Measurements from ENCODE around the gene SKAP1.

Gene SKAP1

GRCh38 chr17:48162946-48163506, 267.0 kb downstream of the SKAP1 start:
- no peak for DNase-seq

DNA sequence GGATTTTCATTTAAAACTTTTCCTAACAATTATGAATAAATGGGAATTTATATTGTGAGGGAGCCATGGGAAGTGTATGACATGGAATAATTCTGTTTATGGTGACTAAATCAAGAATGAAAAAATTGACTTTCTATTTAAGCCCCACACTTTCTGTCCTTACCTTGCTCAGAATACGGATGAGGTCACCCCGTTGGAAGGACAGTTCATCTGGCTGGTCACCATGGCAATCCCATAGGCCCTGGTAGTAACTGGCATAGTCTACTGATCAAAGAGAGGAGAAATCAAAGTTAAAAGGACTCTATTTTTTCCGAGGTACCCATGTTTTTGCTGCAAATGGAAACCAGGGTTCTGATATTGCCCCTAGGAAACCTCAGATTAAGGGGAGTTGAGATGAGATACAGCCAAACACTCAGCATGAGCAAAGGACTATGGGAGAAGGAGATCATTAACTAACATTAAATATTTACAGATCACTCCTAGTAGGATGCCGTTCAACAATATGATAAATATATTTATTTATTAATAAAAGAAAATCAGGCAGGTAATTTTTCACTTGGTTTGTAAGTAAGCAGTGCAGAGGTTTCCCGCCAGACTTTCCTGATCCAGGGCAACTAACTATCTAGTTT, 267.6 kb downstream of the SKAP1 start:
- DNase-seq = no peak

GRCh38 chr17:48161127-48161905, 268.7 kb downstream of the SKAP1 start:
- no peak for DNase-seq

DNA sequence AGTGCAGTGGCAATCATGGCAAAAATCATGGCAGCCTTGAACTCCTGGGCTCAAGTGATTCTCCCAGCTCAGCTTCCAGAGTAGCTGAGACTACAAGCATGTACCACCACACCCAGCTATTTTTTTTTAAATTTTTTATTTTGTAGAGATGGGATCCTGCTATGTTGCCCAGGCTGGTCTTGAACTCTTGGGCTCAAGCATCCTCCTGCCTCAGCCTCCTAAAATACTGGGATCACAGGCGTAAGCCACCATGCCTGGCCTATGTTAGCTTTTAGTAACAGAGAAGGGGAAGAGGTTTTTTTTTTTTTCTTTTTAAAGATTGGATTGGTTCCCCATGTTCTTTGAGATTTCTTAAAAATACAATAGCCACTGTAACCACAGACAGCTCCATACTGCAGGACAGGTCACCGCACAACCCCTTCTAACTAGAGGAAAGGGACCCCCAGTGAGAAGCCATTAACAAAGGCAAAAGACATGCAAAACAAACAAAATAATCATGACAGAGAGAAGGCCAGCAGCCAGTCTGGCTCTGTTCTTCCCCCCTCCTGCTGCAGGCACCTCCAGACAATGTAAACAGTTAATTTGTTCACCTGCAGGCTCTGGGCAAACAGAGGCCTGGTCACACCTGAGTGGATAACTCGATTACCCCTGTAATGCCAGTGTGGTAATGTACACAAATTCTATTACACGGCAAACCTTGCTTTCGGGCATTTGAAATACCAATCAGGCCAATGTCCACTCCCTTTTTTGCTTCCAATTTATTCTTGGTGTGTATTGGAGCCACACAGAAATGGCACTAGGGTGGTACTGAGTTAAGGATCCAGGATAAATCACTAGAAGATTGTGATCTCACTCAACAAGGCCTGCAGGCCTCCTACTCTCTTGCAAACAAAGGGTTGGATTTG, 269.6 kb downstream of the SKAP1 start:
- no peak for DNase-seq

- DNase-seq = no peak
These were observed 270.8 kb downstream of the SKAP1 start for GRCh38 chr17:48159232-48159631.

- DNase-seq = no peak
These were observed 274.0 kb downstream of the SKAP1 start for GRCh38 chr17:48155889-48156611.

DNA sequence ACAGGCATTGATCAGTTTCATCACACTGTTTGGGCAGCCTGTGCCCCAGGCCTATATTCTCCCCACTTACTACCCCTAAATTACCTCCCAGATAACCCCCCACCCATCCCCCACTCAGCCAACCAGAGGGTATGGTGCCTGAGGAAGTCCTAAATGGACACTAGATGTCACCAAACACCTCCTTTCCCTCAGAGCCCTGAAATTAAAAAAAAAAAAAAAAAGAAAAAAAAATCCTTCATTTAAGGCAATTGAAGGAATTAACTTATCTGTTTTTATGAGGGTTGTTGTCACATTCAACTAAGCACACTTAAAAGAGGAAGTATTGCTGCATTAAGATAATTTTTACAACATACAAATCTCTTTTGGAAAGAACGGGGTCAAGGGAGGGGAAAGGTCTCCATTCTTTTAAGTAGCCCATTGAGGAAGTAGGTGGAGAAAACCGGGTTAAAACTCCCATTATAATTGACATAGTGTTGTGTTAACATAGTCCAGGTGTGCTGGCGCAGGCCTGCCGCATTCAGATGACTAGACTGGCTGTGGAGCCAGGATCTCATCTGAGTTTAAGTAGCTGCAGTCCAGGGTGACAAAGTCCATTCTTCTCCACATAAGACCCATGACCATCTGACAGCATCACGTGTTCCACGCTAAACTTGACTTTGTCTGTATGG, 276.2 kb downstream of the SKAP1 start:
- DNase-seq = no peak

GRCh38 chr17:48152289-48152688, 277.7 kb downstream of the SKAP1 start:
- no peak for DNase-seq

- DNase-seq = no peak
These were observed 278.8 kb downstream of the SKAP1 start for GRCh38 chr17:48151220-48151619.

- no peak for DNase-seq
These were observed 279.4 kb downstream of the SKAP1 start for GRCh38 chr17:48150597-48151001.

GRCh38 chr17:48149787-48150463, 280.1 kb downstream of the SKAP1 start:
- DNase-seq = no peak

DNA sequence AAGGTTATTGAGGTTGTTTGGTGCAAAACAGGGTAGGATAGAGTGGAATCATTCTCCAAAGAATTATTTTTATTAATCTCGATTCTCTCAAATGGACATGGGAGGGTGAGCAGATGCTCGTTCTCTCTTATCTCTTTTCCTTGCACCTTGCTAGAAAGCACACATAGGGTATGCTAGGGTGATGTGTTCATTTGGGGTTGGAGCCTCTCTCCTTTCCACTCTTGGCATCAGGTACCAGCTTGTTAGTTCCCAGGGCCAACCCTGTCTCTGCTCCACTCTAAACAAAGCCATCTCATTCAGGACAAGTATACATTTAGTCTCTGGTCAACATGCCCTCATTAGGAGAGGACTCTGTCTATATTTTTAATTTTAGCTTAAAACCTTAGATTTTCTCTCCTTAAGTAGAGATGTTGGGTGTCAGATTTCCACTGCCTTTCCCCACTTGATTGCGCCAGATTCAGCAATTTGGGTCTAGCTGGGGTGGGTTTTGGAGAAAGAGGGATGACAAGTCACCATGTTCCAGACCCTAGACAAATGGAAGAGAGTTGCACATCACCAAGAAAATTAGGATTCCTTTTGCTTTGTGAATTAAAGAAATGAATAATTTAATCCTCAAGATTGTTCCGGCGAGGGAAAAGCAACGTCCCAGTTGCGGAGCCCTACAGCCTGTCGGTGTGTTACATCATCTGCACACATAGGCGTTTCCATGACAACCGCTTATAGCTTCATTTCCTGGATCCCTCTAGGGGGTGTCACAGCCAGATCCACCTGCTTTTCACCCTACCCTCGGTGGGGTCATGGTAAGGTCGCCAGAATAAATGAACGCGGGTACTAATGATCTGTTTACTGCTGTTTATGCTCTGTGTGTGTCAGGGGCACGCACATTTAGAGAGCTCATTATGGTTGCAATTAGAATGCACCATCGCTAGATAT, 280.9 kb downstream of the SKAP1 start:
- DNase-seq = no peak

GRCh38 chr17:48148029-48148770, 281.8 kb downstream of the SKAP1 start:
- DNase-seq = no peak

- no peak for DNase-seq
These were observed 284.8 kb downstream of the SKAP1 start for GRCh38 chr17:48144976-48145798.

GRCh38 chr17:48144231-48144630, 285.8 kb downstream of the SKAP1 start:
- no peak for DNase-seq

GRCh38 chr17:48143629-48144028, 286.4 kb downstream of the SKAP1 start:
- DNase-seq = no peak

DNA sequence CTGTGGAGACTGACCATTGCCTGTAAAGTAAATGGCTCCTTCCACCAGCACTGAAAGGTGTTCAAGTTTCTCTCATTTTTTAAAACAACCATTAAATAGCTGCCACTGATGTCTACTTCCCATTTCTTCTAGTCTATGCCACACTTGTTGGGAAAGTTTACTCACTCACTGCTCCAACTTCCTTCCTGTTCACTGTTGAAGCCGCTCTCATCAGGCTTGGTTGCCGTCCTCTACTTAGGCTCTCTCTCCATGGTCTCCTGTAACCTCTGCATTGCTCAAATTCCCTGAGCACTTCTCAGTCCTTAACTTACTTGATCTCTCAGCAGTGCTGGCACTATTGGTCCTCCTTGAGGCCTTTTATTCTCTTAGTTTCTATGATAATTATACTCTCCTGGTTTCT, 290.1 kb downstream of the SKAP1 start:
- DNase-seq = no peak

DNA sequence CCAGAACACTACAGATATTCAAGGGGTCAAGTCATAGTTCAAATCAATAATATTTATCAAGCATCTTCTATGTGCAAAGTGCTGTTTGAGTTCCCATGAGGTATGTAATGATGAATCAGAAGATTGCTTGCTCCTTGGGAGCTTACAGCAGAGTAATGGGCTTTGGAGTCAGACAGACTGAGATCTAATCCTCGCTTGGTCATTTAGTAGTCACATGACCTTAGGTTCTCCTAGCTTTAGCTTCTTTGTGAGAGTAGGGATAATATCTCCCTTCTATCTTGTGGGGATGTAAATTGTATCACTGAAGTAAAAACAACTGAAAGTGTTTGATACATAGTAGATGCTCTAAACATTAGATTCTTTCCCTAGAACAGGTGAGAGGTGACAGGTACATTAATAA, 292.4 kb downstream of the SKAP1 start:
- DNase-seq = no peak

All from CD4-positive, alpha-beta T cell treated with Interleukin-1 beta for 1 hour (primary cell).